Fibroblast of pulmonary artery (primary cell): ENCODE measurements around the gene ACAA2.
"Not testable (repeated sequence)": the region's sequence is repeated elsewhere in the genome, so short reads cannot be mapped to it uniquely, and the experiment has no call there.

Source experiments
- DNase-seq: peaks from one replicate; pipeline ENCODE4 v3.0.0-alpha.2; 2010; ENCODE audit warnings: low read depth
- H3K4me3 ChIP-seq: replicated peaks from 2 replicates; pipeline ENCODE4 v1.5.1; 2011; ENCODE audit warnings: low read depth, mild to moderate bottlenecking, control low read depth, low read length, moderate library complexity
- TF ChIP-seq, protein P1 (sequence below): IDR thresholded peaks from 2 replicates; pipeline ENCODE4 v1.5.1; 2011; ENCODE audit warnings: mild to moderate bottlenecking, control low read depth, low read length, inconsistent platforms; ENCODE audit errors: missing control alignments

The ACAA2 gene

GRCh38 chr18:49795612-49796552 is 17.5 kb downstream of the ACAA2 start:
- H3K4me3 ChIP-seq = no peak overlapping the region
- TF ChIP-seq, protein P1, sequence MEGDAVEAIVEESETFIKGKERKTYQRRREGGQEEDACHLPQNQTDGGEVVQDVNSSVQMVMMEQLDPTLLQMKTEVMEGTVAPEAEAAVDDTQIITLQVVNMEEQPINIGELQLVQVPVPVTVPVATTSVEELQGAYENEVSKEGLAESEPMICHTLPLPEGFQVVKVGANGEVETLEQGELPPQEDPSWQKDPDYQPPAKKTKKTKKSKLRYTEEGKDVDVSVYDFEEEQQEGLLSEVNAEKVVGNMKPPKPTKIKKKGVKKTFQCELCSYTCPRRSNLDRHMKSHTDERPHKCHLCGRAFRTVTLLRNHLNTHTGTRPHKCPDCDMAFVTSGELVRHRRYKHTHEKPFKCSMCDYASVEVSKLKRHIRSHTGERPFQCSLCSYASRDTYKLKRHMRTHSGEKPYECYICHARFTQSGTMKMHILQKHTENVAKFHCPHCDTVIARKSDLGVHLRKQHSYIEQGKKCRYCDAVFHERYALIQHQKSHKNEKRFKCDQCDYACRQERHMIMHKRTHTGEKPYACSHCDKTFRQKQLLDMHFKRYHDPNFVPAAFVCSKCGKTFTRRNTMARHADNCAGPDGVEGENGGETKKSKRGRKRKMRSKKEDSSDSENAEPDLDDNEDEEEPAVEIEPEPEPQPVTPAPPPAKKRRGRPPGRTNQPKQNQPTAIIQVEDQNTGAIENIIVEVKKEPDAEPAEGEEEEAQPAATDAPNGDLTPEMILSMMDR = no peak
- DNase-seq = no peak

GRCh38 chr18:49794743-49795142 is 18.6 kb downstream of the ACAA2 start:
- TF ChIP-seq, protein P1 = no peak
- no peak for DNase-seq

GRCh38 chr18:49789560-49790134 is 23.7 kb downstream of the ACAA2 start:
- H3K4me3 ChIP-seq, DNase-seq: not testable (repeated sequence)

More at GRCh38 chr18:49794743-49795142, 18.6 kb downstream of the ACAA2 start:
- H3K4me3 ChIP-seq = no peak overlapping the region

GRCh38 chr18:49788327-49788898 is 24.9 kb downstream of the ACAA2 start:
- peak; percentile 39 for DNase-seq
- TF ChIP-seq, protein P1 = no peak
- H3K4me3 ChIP-seq = peak overlapping the region; percentile 23

DNA sequence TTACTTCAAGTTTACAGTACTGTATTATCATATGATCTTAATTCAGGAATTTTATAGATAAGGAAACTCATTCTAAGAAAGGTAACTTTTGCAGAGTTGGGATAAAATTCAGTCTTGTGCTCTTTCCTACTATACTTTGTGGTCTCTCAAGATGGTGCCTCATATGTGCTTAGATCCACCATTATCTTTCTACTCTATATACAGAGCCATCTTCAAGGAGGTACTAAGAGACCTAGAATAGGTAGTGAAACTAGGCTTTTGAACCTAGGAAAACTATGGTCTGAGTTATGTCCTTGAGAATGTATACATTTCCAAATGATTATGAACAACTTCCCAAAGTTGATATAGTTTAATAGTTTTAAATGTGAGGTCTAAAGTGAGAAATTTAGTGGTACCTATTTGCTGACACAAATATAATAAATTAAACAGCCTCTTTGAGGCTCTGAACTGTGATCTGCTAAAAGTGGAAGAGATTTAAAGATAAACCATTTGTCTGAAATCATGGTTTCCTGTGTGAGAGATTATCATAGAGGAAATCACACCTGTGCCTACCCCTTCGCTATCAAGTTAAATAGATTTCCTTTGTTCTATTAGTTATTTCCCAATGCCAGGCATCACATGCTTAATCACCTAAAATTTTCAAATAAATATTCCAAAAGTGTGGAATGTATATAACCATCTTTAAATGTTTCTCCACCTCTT is 27.2 kb downstream of the ACAA2 start:
- no peak for DNase-seq
- TF ChIP-seq, protein P1 = no peak
- no peak overlapping the region for H3K4me3 ChIP-seq

GRCh38 chr18:49784427-49785185 is 28.7 kb downstream of the ACAA2 start:
- DNase-seq = peak; percentile 64
- TF ChIP-seq, protein P1 = peak; percentile 44
- no peak overlapping the region for H3K4me3 ChIP-seq

DNA sequence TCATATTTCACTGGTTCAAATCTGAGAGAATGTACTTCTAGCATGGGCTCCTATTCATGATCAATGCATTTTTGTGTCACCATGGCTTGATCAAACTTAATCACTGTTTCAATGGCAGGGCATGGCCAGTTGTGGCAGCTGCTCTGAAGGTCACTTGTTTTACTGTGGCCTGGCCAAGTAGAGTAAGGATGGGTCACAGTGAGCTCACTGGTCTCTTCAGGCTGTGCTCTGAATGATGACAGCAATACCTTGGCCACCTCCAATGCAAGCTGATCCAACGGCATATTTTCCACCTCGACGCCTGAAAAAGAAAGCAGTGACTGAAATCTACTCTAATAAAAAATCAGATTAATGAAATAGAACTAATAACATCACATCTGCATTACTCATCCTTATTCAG is 29.7 kb downstream of the ACAA2 start:
- not testable (repeated sequence) for DNase-seq, H3K4me3 ChIP-seq
